ACC112 (cell line): ENCODE data around the gene CNGA2.

ENCODE experiments used
- H2AFZ ChIP-seq: fragments of 200-600 bp; sonication (generic); one replicate; pipeline ENCODE4 v1.6.0; 2017; ENCODE audit warnings: antibody characterized with exemption, low read length; ENCODE audit not compliant: unreplicated experiment
- H3K27ac ChIP-seq: fragments of 200-600 bp; sonication (generic); 2 replicates; pipeline ENCODE4 v1.5.1; 2014; ENCODE audit warnings: low read depth, mild to moderate bottlenecking, antibody characterized with exemption, low read length, moderate library complexity
- H3K27me3 ChIP-seq: fragments of 200-600 bp; sonication (generic); 2 replicates; pipeline ENCODE4 v1.6.1; 2014; ENCODE audit warnings: mild to moderate bottlenecking, antibody characterized with exemption, low read length, moderate library complexity, mixed read lengths; ENCODE audit not compliant: insufficient read depth
- H3K36me3 ChIP-seq: fragments of 200-600 bp; sonication (generic); 2 replicates; pipeline ENCODE4 v1.6.1; 2016; ENCODE audit warnings: mild to moderate bottlenecking, antibody characterized with exemption, low read length, moderate library complexity, mixed read lengths; ENCODE audit not compliant: insufficient read depth
- H3K4me1 ChIP-seq: fragments of 200-600 bp; sonication (generic); one replicate; pipeline ENCODE4 v1.6.1; 2016; ENCODE audit warnings: low read length, mixed read lengths; ENCODE audit not compliant: insufficient read depth, unreplicated experiment, control insufficient read depth
- H3K4me3 ChIP-seq: fragments of 200-600 bp; sonication (generic); 2 replicates; pipeline ENCODE4 v1.5.1; 2014; ENCODE audit warnings: mild to moderate bottlenecking, low read depth, low read length
- H3K79me2 ChIP-seq: fragments of 200-600 bp; sonication (generic); one replicate; pipeline ENCODE4 v1.6.0; 2016; ENCODE audit warnings: low read length; ENCODE audit not compliant: control insufficient read depth, unreplicated experiment, insufficient read depth

The CNGA2 gene

DNA sequence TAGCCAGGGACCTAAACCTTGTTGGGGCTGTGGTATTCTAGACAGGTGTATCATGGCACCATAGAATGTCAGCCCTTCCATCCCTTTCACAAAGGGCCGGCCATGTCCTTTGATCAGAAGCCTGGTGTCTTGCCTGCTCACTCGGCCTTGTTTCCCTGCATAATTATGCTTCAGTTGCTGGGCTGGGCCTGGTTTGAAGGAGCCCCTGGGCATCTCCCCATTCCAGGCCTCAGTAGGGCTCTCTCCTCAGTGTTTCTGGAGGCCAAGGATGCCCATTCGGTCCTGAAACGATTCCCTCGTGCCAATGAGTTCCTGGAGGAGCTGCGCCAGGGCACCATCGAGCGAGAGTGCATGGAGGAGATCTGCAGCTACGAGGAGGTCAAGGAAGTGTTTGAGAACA is 34.8 kb upstream of the CNGA2 start:
- no peak overlapping the region for H3K4me3 ChIP-seq
- no peak overlapping the region for H3K27ac ChIP-seq
- no peaks in the 10 kb centered on the region for H3K79me2 ChIP-seq
- no peaks in the 10 kb centered on the region for H3K27me3 ChIP-seq
- no peaks in the 10 kb centered on the region for H3K4me1 ChIP-seq
- no peak overlapping the region for H2AFZ ChIP-seq
- H3K36me3 ChIP-seq = no peaks in the 10 kb centered on the region

DNA sequence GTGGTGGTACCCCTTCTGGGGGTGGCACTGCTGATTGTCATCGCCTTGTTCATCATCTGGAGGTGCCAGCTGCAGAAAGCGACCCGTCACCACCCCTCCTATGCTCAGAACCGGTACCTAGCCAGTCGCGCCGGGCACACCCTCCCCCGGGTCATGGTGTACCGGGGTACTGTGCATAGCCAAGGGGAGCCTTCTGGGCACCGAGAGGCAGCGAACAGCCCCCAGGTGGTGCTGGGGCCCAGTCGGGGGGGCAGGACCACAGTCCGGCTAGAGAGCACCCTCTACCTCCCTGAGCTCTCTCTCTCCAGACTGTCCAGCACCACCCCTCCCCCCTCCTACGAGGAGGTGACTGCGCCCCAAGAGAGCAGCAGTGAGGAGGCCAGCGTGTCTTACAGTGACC is 34.0 kb upstream of the CNGA2 start:
- no peaks in the 10 kb centered on the region for H3K27me3 ChIP-seq
- H3K27ac ChIP-seq = no peak overlapping the region
- H2AFZ ChIP-seq = no peak overlapping the region

GRCh38 chrX:151701071-151701470 is 33.5 kb upstream of the CNGA2 start:
- no peak overlapping the region for H2AFZ ChIP-seq
- H3K36me3 ChIP-seq = no peaks in the 10 kb centered on the region
- H3K27ac ChIP-seq = no peak overlapping the region
- no peak overlapping the region for H3K4me3 ChIP-seq
- H3K27me3 ChIP-seq = no peaks in the 10 kb centered on the region
- no peaks in the 10 kb centered on the region for H3K4me1 ChIP-seq
- H3K79me2 ChIP-seq = no peaks in the 10 kb centered on the region

More for the DNA sequence above, 34.0 kb upstream of the CNGA2 start:
- Histone ChIP-seq H3K4me3 (no peak overlapping the region), H3K79me2 (no peaks in the 10 kb centered on the region), H3K36me3 (no peaks in the 10 kb centered on the region), H3K4me1 (no peaks in the 10 kb centered on the region)

- Histone ChIP-seq H3K27ac (no peak overlapping the region), H3K79me2 (no peaks in the 10 kb centered on the region), H3K36me3 (no peaks in the 10 kb centered on the region), H3K4me3 (no peak overlapping the region), H3K4me1 (no peaks in the 10 kb centered on the region), H3K27me3 (no peaks in the 10 kb centered on the region), H2AFZ (no peak overlapping the region)
Observed at GRCh38 chrX:151701531-151701930, 33.0 kb upstream of the CNGA2 start.

DNA sequence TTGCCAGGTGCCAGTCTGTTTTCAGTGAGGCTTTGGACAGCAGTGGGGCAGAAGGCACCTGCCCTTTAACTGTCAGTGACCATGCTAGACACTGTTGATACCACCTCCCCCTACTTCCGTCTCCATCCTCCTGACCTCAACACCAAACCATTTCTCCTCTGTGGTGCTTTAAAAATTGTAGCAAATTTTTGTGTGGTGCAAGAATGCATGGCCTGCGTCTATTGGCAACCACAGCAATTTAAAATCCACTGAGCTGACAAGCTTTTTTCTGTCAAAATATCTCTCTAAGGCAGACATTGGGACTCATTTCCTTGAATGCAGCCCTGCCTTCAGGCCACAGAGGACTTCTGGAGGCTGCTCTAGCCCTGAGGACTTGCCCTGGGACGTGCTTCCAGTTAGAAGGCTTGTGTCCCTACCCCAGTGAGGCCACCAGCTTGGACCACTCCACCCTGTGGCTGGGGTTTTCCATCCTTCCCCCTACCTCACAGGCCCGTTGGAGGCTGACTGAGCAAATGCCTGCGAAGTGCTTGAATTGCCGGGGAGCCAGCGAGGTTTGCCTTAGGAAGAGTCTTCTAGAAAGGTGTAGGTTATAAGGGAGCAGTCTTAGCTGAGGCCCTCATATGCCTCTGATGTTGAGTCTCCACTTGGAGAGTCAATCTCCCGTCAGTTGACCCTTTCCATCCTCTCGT is 32.4 kb upstream of the CNGA2 start:
- H3K36me3 ChIP-seq = no peaks in the 10 kb centered on the region
- no peaks in the 10 kb centered on the region for H3K4me1 ChIP-seq
- no peak overlapping the region for H3K4me3 ChIP-seq
- no peak overlapping the region for H3K27ac ChIP-seq
- no peaks in the 10 kb centered on the region for H3K27me3 ChIP-seq
- no peaks in the 10 kb centered on the region for H3K79me2 ChIP-seq
- H2AFZ ChIP-seq = no peak overlapping the region

- Histone ChIP-seq H3K4me3 (no peak overlapping the region), H2AFZ (no peak overlapping the region), H3K27ac (no peak overlapping the region), H3K27me3 (no peaks in the 10 kb centered on the region), H3K36me3 (no peaks in the 10 kb centered on the region), H3K79me2 (no peaks in the 10 kb centered on the region), H3K4me1 (no peaks in the 10 kb centered on the region)
Observed at GRCh38 chrX:151702741-151703340, 31.7 kb upstream of the CNGA2 start.

GRCh38 chrX:151703487-151703886 is 31.1 kb upstream of the CNGA2 start:
- no peaks in the 10 kb centered on the region for H3K4me1 ChIP-seq
- H3K79me2 ChIP-seq = no peaks in the 10 kb centered on the region
- no peak overlapping the region for H3K4me3 ChIP-seq
- H3K36me3 ChIP-seq = no peaks in the 10 kb centered on the region
- H2AFZ ChIP-seq = no peak overlapping the region
- no peak overlapping the region for H3K27ac ChIP-seq
- H3K27me3 ChIP-seq = no peaks in the 10 kb centered on the region

DNA sequence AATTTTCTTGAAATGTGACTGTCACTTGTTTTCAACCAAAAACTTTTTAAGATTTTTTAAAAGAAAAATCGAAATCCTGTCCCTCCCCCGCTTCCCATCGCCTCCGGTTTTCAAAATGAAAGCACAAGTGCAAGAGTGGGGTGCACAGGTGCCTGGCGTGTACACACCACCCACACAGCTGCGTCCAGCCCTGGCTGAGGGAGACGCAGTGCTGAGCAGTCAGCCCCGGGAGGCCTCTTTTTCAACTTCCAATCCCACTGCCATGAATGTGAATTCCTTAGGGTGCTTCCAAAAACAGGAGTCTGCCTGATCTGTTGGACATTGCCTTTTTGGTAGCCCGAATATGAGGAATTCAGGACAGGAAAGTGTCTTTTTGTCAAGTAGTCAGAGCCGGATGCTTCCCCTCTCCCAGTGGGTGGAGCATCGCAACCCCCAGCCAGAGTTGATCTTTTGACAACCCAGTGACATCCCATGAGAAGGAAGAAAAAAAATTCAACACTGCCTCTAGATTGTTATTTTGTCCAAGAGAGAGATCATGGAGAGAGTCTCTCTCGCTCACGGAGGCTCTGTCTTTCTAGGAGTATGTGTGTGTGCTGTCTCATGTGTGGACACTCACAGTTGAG is 30.4 kb upstream of the CNGA2 start:
- Histone ChIP-seq H3K4me1 (no peaks in the 10 kb centered on the region), H3K4me3 (peak overlapping the region; percentile 37; the same call in 1 of the 2 replicates), H2AFZ (no peak overlapping the region), H3K27me3 (no peaks in the 10 kb centered on the region), H3K27ac (no peak overlapping the region), H3K79me2 (no peaks in the 10 kb centered on the region), H3K36me3 (no peaks in the 10 kb centered on the region)

GRCh38 chrX:151708821-151709220 is 25.7 kb upstream of the CNGA2 start:
- Histone ChIP-seq H3K27ac (no peak overlapping the region), H3K27me3 (no peaks in the 10 kb centered on the region), H3K4me1 (no peaks in the 10 kb centered on the region), H3K36me3 (no peaks in the 10 kb centered on the region), H2AFZ (no peak overlapping the region), H3K79me2 (no peaks in the 10 kb centered on the region), H3K4me3 (no peak overlapping the region)

GRCh38 chrX:151710457-151710856 is 24.1 kb upstream of the CNGA2 start:
- no peaks in the 10 kb centered on the region for H3K27me3 ChIP-seq
- H3K79me2 ChIP-seq = no peaks in the 10 kb centered on the region
- no peaks in the 10 kb centered on the region for H3K4me1 ChIP-seq
- H2AFZ ChIP-seq = no peak overlapping the region
- H3K27ac ChIP-seq = no peak overlapping the region
- no peak overlapping the region for H3K4me3 ChIP-seq
- no peaks in the 10 kb centered on the region for H3K36me3 ChIP-seq

- H3K79me2 ChIP-seq = no peaks in the 10 kb centered on the region
- H3K4me1 ChIP-seq = no peaks in the 10 kb centered on the region
- no peaks in the 10 kb centered on the region for H3K27me3 ChIP-seq
- no peak overlapping the region for H3K27ac ChIP-seq
- no peak overlapping the region for H3K4me3 ChIP-seq
- no peaks in the 10 kb centered on the region for H3K36me3 ChIP-seq
- no peak overlapping the region for H2AFZ ChIP-seq
Observed at GRCh38 chrX:151711154-151711553, 23.4 kb upstream of the CNGA2 start.
